Measurements from ENCODE around the gene ANO1.

GRCh38 chr11:70167120-70167519, 89.0 kb downstream of the ANO1 start:
- no peak for TF ChIP-seq CTCF (IDR thresholded peaks at IDR 0.05)
- TF ChIP-seq POLR2A (IDR thresholded peaks at IDR 0.05) = no peak
- no peak for TF ChIP-seq EP300 (IDR thresholded peaks at IDR 0.05)
- TF ChIP-seq POLR2AphosphoS5 (IDR thresholded peaks at IDR 0.05) = no peak
